ENCODE results near the gene IL17F.

The IL17F gene

DNA sequence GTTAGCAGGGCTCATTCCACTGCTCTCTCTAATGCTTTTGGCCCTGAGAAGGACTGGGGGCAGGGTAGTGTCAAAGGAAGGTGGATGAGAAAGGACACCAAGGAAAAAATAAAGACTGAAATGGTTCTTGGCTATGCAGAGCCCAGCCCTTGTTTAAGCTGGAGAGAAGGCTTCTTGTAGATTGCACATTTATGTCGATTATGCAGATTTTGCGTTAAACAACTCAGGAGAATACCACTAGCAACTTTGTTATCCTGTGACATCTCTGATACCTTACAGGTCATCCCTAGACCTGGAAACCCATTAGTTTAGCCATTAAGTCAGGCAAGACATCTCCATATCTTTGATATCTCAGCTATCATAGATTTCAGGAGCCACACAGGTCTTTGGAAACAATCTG lies 11.1 kb upstream of the IL17F start:
- TF ChIP-seq, protein P1, sequence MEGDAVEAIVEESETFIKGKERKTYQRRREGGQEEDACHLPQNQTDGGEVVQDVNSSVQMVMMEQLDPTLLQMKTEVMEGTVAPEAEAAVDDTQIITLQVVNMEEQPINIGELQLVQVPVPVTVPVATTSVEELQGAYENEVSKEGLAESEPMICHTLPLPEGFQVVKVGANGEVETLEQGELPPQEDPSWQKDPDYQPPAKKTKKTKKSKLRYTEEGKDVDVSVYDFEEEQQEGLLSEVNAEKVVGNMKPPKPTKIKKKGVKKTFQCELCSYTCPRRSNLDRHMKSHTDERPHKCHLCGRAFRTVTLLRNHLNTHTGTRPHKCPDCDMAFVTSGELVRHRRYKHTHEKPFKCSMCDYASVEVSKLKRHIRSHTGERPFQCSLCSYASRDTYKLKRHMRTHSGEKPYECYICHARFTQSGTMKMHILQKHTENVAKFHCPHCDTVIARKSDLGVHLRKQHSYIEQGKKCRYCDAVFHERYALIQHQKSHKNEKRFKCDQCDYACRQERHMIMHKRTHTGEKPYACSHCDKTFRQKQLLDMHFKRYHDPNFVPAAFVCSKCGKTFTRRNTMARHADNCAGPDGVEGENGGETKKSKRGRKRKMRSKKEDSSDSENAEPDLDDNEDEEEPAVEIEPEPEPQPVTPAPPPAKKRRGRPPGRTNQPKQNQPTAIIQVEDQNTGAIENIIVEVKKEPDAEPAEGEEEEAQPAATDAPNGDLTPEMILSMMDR (IDR thresholded peaks at IDR 0.05; ENCODE audit: low read depth, low read length, missing control alignments): no peak
- Histone ChIP-seq H3K27me3 (replicated peaks) (no peaks in the 10 kb centered on the region), H3K36me3 (replicated peaks) (no peaks in the 10 kb centered on the region), H3K4me3 (ENCODE audit: low read depth, low read length) (no peak overlapping the region), H3K27ac (no peak overlapping the region)
- no peak for DNase-seq
- in situ Hi-C loops (cut with HindIII; ENCODE audit: low pct_ligation_motif_present, low sequenced_read_pairs): no loop called here

DNA sequence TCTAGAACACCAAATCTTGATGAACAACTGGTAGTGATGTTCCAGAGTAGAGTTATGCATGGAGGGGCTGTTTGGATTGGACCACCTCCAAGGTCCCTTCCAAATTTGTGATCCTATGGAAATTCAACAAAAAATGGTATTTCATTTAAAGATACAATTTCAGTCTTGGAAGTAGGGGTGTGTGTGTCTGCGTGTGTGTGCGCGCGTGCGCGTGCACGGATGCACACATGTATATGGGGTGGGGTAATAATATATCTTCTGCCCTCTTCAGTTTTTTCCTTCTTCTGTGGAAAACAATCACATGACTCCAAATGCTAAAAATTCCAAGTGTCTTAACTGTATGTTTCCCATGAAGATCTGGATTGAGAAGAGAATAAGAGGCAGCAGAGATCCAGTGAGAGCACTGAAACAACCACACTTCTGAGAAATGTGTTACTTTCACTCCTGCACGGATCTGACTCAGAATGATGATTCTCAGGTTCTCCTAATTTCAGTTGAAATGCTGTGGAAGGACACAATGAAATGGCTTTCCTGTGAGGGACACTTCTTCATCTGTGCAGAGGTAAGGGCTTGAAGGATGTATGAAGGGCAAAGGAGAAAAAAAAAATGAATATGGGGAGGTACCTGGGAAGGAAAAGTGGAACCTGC lies 10.6 kb upstream of the IL17F start:
- Histone ChIP-seq H3K27me3 (replicated peaks) (no peaks in the 10 kb centered on the region), H3K36me3 (replicated peaks) (no peaks in the 10 kb centered on the region), H3K27ac (no peak overlapping the region), H3K4me3 (ENCODE audit: low read depth, low read length) (no peak overlapping the region)
- TF ChIP-seq, protein P1 (IDR thresholded peaks at IDR 0.05; ENCODE audit: low read depth, low read length, missing control alignments): no peak
- DNase-seq: no peak
- in situ Hi-C loops (cut with HindIII; ENCODE audit: low pct_ligation_motif_present, low sequenced_read_pairs): no loop called here

DNA sequence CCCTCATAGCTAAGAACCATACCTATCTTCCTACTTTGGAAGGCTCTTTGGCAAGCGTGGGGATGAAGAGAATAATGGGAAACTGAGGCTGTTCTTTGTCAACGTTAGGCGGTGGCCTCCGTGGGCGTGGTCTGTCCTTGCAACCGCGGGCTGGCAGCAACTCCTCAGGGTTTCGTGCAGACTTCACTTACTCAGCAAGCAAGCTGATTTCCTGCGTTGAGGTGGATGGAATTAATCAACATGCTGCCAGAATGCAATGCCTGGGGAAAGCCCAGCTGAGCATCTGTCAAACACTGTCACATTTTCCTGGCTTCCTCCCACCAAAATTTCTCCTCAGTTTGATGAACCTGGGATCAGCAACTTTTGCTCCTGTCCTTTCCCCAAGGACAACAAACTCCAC lies 9.2 kb upstream of the IL17F start:
- Histone ChIP-seq H3K27me3 (replicated peaks) (no peaks in the 10 kb centered on the region), H3K27ac (no peak overlapping the region), H3K36me3 (replicated peaks) (no peaks in the 10 kb centered on the region), H3K4me3 (ENCODE audit: low read depth, low read length) (no peak overlapping the region)
- no peak for DNase-seq
- in situ Hi-C loops (cut with HindIII; ENCODE audit: low pct_ligation_motif_present, low sequenced_read_pairs): no loop called here
- TF ChIP-seq, protein P1 (IDR thresholded peaks at IDR 0.05; ENCODE audit: low read depth, low read length, missing control alignments): no peak

DNA sequence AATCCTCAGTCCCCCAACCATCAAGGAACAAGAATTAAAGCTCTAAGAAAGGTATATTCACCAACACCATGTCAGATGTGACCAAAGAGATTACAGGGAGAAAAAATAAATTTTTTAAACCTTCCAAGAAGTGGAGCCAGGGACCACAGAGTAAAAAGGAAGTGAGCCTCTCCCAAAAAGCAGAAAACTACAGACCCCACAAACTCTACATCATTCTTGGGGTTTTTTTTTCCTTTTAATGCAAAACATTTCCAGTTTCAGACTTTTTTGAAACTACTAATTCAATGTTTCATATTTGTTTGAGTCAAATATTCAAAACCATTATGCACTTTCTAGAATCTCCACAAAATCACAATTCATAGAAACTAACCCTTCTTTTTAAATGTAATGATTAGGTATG lies 6.8 kb upstream of the IL17F start:
- no peak for DNase-seq
- Histone ChIP-seq H3K36me3 (replicated peaks) (no peaks in the 10 kb centered on the region), H3K4me3 (ENCODE audit: low read depth, low read length) (no peak overlapping the region), H3K27ac (no peak overlapping the region), H3K27me3 (replicated peaks) (no peaks in the 10 kb centered on the region)
- TF ChIP-seq, protein P1 (IDR thresholded peaks at IDR 0.05; ENCODE audit: low read depth, low read length, missing control alignments): no peak
- in situ Hi-C loops (cut with HindIII; ENCODE audit: low pct_ligation_motif_present, low sequenced_read_pairs): no loop called here

DNA sequence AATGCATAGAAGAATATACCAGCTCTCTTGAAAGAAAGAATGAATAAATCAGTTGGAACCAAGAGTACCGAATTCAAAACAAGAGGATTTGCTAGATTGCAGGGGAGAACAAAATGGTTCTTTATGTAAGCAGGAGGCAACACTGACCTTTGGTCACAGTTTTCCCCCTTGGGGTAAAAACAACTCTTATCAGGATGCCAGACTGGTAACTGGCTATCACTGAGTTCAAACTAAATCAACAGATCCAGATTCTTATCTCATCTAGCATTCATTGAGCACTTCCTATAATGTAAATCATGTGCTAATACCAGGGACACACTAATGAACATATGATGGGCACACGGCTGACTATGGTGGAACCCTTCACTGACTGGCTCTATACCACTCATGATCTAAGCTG lies 4.8 kb upstream of the IL17F start:
- no peak for DNase-seq
- Histone ChIP-seq H3K27me3 (replicated peaks) (no peaks in the 10 kb centered on the region), H3K27ac (no peak overlapping the region), H3K4me3 (ENCODE audit: low read depth, low read length) (no peak overlapping the region), H3K36me3 (replicated peaks) (no peaks in the 10 kb centered on the region)
- TF ChIP-seq, protein P1 (IDR thresholded peaks at IDR 0.05; ENCODE audit: low read depth, low read length, missing control alignments): no peak
- in situ Hi-C loops (cut with HindIII; ENCODE audit: low pct_ligation_motif_present, low sequenced_read_pairs): no loop called here

DNA sequence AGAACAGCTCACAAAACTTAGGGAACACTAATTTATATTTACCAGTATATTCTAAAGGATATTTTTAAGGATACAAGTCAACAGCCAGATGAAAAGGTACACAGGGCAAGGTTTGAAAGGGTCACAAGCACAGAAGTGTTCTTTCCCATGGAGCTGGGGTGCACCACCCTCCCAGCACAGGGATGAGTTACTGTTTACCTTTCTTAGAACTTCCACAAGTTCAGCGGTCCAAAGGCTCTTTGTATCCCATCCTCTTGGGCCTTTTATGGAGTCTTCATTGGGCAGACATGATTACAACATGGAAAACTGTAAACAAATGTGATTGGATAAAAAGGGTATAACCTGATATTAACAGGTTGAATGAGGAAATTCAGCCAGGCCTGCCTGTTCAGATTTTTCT lies 1.1 kb upstream of the IL17F start:
- Histone ChIP-seq H3K4me3 (ENCODE audit: low read depth, low read length) (no peak overlapping the region), H3K36me3 (replicated peaks) (no peaks in the 10 kb centered on the region)
- in situ Hi-C loops (cut with HindIII; ENCODE audit: low pct_ligation_motif_present, low sequenced_read_pairs): no loop called here

More for the DNA sequence above, 1.1 kb upstream of the IL17F start:
- DNase-seq: no peak
- no peaks in the 10 kb centered on the region for H3K27me3 ChIP-seq (replicated peaks)
- TF ChIP-seq, protein P1 (IDR thresholded peaks at IDR 0.05; ENCODE audit: low read depth, low read length, missing control alignments): no peak
- no peak overlapping the region for H3K27ac ChIP-seq
